CD8-positive, alpha-beta memory T cell (primary cell): ENCODE results near the gene FKRP. TPM values are rescaled to one million over a fixed set of nuclear protein-coding genes. Genes with fewer than 3 reads are reported as not detected.

Source experiments
- CTCF ChIA-PET: fragments of 350-600 bp; sonication (Branson Sonifier 250); formaldehyde crosslinking; loops from one replicate; lab custom pipeline; 2021; ENCODE audit warnings: antibody characterized with exemption; lab: Charles Lee
- POLR2A ChIA-PET: fragments of 350-600 bp; sonication (Branson Sonifier 250); formaldehyde crosslinking; loops from one replicate; lab custom pipeline; 2021; ENCODE audit warnings: antibody characterized with exemption; lab: Charles Lee
- DNase-seq, 5 donors: peaks; one replicate each; pipeline versions ENCODE4 v3.0.0 to v3.0.0-alpha.2; 2020 to 2022; ENCODE audit warnings: mixed read lengths in 1 of 5
- H3K27ac ChIP-seq: one replicate; pipeline ENCODE4 v1.7.0; 2013; ENCODE audit warnings: low read depth, mild to moderate bottlenecking, low read length, moderate library complexity
- H3K27me3 ChIP-seq: 2 replicates; pipeline ENCODE4 v1.7.0; 2013; ENCODE audit warnings: low read length, mild to moderate bottlenecking; ENCODE audit not compliant: insufficient read depth, poor library complexity, severe bottlenecking
- H3K36me3 ChIP-seq: 2 replicates; pipeline ENCODE4 v1.7.0; 2013; ENCODE audit warnings: mild to moderate bottlenecking, low read length, moderate library complexity; ENCODE audit not compliant: insufficient read depth
- H3K4me1 ChIP-seq: 2 replicates; pipeline ENCODE4 v1.7.0; 2013; ENCODE audit warnings: mild to moderate bottlenecking, low read length, moderate library complexity; ENCODE audit not compliant: insufficient read depth
- H3K4me3 ChIP-seq: 2 replicates; pipeline ENCODE4 v1.7.0; 2013; ENCODE audit warnings: mild to moderate bottlenecking, low read length
- H3K9me3 ChIP-seq: 2 replicates; pipeline ENCODE4 v1.7.0; 2013; ENCODE audit warnings: mild to moderate bottlenecking, low read length
- H3K27ac Mint-ChIP-seq, 8 donors: one replicate each; pipeline ENCODE4 v1.8.0; 2020 to 2021; ENCODE audit warnings: mixed read lengths in 8 of 8, mild to moderate bottlenecking in 6 of 8, inconsistent platforms in 3 of 8, moderate library complexity in 3 of 8
- H3K27me3 Mint-ChIP-seq, 2 donors: one replicate each; pipeline ENCODE4 v1.8.0; 2020 to 2021; ENCODE audit warnings: mixed read lengths in 2 of 2, mild to moderate bottlenecking in 1 of 2, moderate library complexity in 1 of 2
- H3K36me3 Mint-ChIP-seq, 3 donors: one replicate each; pipeline ENCODE4 v1.8.0; 2020 to 2021; ENCODE audit warnings: mixed read lengths in 3 of 3, inconsistent platforms in 1 of 3, mild to moderate bottlenecking in 1 of 3
- H3K4me1 Mint-ChIP-seq, 3 donors: one replicate each; pipeline ENCODE4 v1.8.0; 2020 to 2021; ENCODE audit warnings: mixed read lengths in 3 of 3, inconsistent platforms in 1 of 3, mild to moderate bottlenecking in 1 of 3
- H3K4me3 Mint-ChIP-seq, 7 donors: one replicate each; pipeline ENCODE4 v1.8.0; 2020 to 2021; ENCODE audit warnings: mixed read lengths in 7 of 7, mild to moderate bottlenecking in 6 of 7, moderate library complexity in 4 of 7, inconsistent platforms in 2 of 7
- H3K9me3 Mint-ChIP-seq, 5 donors: one replicate each; pipeline ENCODE4 v1.8.0; 2020 to 2022; ENCODE audit warnings: mixed read lengths in 5 of 5, mild to moderate bottlenecking in 3 of 5, moderate library complexity in 2 of 5, inconsistent platforms in 1 of 5
- polyA plus RNA-seq: library from polyadenylated mRNA; unstranded; fragments of 300-500 nt; fragmentation: Illumina TruSeq; gene quantifications from one replicate; pipeline ENCODE4 v1.2.3, GENCODE V29; 2021
- total RNA-seq, 2 experiments: library from RNA; stranded (reverse); gene quantifications; one replicate each; pipeline ENCODE4 v1.2.3, GENCODE V29; 2021

The FKRP gene
- total and polyA plus RNA-seq, 3 experiments from 2014 or later: 6.4 to 24.4 (median 21.6) TPM

DNA sequence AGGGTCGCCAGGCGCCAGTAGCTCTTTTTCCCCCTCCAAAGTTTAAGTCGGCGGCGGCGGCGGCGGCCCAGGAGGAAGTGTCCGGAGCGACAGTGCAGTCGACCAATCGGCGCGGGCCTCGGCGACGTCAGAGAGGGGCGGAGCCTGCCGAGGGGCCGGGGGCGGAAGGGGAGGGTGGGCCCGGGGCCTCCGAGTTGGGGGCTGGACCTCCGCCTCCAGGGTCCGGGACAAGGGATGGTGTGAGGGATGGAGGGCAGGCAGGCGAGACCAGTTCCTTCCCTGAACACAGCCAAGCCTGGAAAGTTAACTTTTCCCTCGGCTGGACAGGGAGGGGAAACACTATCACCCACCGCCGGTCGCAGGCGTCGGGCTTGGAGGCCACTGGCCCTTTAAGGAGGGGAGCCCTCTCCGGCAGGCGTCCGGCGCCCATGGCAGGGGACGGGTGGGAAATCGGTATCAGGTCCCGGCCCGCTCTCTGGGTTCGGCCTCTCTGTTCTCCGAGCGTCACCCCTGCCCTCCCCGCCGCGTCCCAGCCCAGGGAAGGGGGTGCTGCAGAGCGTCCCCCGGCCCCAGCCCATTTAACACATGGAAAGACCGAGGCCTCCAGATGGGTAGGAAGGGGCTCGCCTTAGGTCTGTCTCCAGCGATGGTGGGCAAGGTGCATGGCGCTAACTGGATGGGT is 28.7 kb upstream of the FKRP start, which contains the start of gene PRKD2:
Gene PRKD2 (minus strand): TSS at position 81 of the 682 bp plus-strand sequence. CDS start 744 bp downstream, outside the sequence.
- CTCF ChIA-PET: interaction anchor here (1.2 to 2.9 kb wide), 2 partner anchors 12 to 123 kb away, joined by 4 to 19 read pairs; no protein-coding TSS in a partner anchor

GRCh38 chr19:46717716-46718143 is 28.1 kb upstream of the FKRP start:
- Histone ChIP-seq H3K4me3 (peak overlapping the region; percentile 64), H3K4me1 (peaks cover 34% of the 10 kb centered on the region), H3K27me3 (no peaks in the 10 kb centered on the region), H3K36me3 (no peaks in the 10 kb centered on the region), H3K27ac (peak overlapping the region; percentile 75), H3K9me3 (no peaks in the 10 kb centered on the region)
- H3K9me3 Mint-ChIP-seq: no peaks in the 10 kb centered on the region
- no peaks in the 10 kb centered on the region for H3K27me3 Mint-ChIP-seq
- DNase-seq: peak in 1 of 5 donors; percentile 62
- CTCF ChIA-PET: interaction anchor here (0.9 to 2.9 kb wide), 6 partner anchors 11 to 123 kb away, joined by 3 to 19 read pairs (median 4); partner anchors contain the start of gene CALM3
- H3K4me1 Mint-ChIP-seq: peaks cover 41 to 73% (median 44%) of the 10 kb centered on the region in 3 donors
- H3K27ac Mint-ChIP-seq: peak overlapping the region; percentile 94 to 98 (median 97)
- H3K4me3 Mint-ChIP-seq: peak overlapping the region; percentile 94 to 98 (median 95)
- POLR2A ChIA-PET: interaction anchor here (0.6 to 1.1 kb wide), 5 partner anchors 9 to 396 kb away, joined by 3 to 11 read pairs (median 6); partner anchors contain the start of genes CALM3 and ZC3H4
- peaks cover 0 to 51% (median 7%) of the 10 kb centered on the region in 3 donors for H3K36me3 Mint-ChIP-seq

More for the DNA sequence above, 28.7 kb upstream of the FKRP start, which contains the start of gene PRKD2:
- POLR2A ChIA-PET: no interaction called here
- Mint-ChIP-seq H3K4me3 (peak within 1 kb of the TSS; percentile 94 to 98 (median 95)), H3K27ac (peak within 1 kb of the TSS; percentile 94 to 99 (median 98)), H3K4me1 (peaks cover 42 to 77% (median 49%) of the 10 kb centered on the region in 3 donors), H3K9me3 (no peaks in the 10 kb centered on the region), H3K36me3 (peaks cover 0 to 50% (median 7%) of the 10 kb centered on the region in 3 donors), H3K27me3 (no peaks in the 10 kb centered on the region)
- H3K36me3 ChIP-seq: no peaks in the 10 kb centered on the region
- no peaks in the 10 kb centered on the region for H3K9me3 ChIP-seq
- H3K4me1 ChIP-seq: peaks cover 37% of the 10 kb centered on the region
- H3K4me3 ChIP-seq: peak within 1 kb of the TSS; percentile 90
- DNase-seq: peak; percentile 71 to 89 (median 83)
- H3K27me3 ChIP-seq: no peaks in the 10 kb centered on the region
- peak within 1 kb of the TSS; percentile 92 for H3K27ac ChIP-seq

GRCh38 chr19:46718157-46718933 is 27.5 kb upstream of the FKRP start:
- Histone ChIP-seq H3K27ac (peak overlapping the region; percentile 75), H3K4me3 (peak overlapping the region; percentile 64), H3K36me3 (peaks cover 2% of the 10 kb centered on the region), H3K4me1 (peaks cover 33% of the 10 kb centered on the region), H3K9me3 (no peaks in the 10 kb centered on the region), H3K27me3 (no peaks in the 10 kb centered on the region)
- no peaks in the 10 kb centered on the region for H3K9me3 Mint-ChIP-seq
- peaks cover 38 to 70% (median 40%) of the 10 kb centered on the region in 3 donors for H3K4me1 Mint-ChIP-seq
- peaks cover 0 to 54% (median 7%) of the 10 kb centered on the region in 3 donors for H3K36me3 Mint-ChIP-seq
- H3K27ac Mint-ChIP-seq: peak overlapping the region; percentile 94 to 98 (median 97)
- peak overlapping the region; percentile 94 to 98 (median 95) for H3K4me3 Mint-ChIP-seq
- peak; percentile 42 to 81 (median 76) for DNase-seq
- ChIA-PET CTCF (interaction anchor here (0.9 to 2.9 kb wide), 6 partner anchors 11 to 122 kb away, joined by 3 to 19 read pairs (median 4); partner anchors contain the start of gene CALM3), POLR2A (interaction anchor here (0.6 to 1.1 kb wide), 6 partner anchors 9 to 395 kb away, joined by 3 to 11 read pairs (median 5); partner anchors contain the start of genes CALM3 and ZC3H4)
- no peaks in the 10 kb centered on the region for H3K27me3 Mint-ChIP-seq

DNA sequence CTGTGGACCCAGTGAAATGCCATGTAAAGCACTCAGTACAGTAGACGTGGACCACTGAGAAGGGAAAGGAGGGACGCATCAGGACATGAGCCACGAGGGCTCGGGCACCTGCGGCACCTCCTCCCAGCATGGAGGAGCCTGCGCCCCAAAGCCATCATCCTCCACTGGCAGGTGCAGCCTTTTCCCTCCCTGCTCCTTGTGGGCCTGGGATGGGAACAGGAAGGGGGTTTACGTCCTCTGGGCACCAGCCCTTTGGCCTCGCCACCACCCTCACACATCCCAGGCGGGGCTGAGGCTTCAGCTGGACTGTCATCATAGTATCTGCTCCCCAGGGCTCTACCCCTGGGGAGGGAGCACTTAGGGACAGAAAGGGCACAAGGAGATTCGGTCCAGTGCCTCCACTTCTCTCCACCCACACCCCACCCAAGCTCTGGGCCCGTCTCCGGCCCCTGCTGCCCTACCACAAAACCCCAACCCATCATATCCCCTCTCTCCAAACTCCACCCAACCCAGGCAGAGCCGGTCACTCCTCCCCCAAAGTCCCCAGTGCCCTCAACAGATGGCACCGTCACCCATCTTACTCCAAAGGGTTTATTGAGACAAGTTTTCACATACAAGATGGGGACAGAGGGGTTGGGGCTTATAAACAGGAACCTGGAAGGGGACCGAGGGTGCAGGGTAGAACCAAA is 26.8 kb upstream of the FKRP start:
- ChIA-PET POLR2A (interaction anchor here (0.8 to 1.1 kb wide), 3 partner anchors 9 to 118 kb away, joined by 3 to 11 read pairs (median 4); partner anchors contain the start of gene CALM3), CTCF (interaction anchor here (1.7 to 2.9 kb wide), 2 partner anchors 10 to 15 kb away, joined by 12 to 19 read pairs; no protein-coding TSS in a partner anchor)
- Mint-ChIP-seq H3K27ac (peak overlapping the region; percentile 49 to 98 (median 96)), H3K9me3 (no peaks in the 10 kb centered on the region), H3K27me3 (no peaks in the 10 kb centered on the region), H3K4me1 (peaks cover 32 to 65% (median 37%) of the 10 kb centered on the region in 3 donors), H3K36me3 (peaks cover 0 to 59% (median 7%) of the 10 kb centered on the region in 3 donors), H3K4me3 (peak overlapping the region; percentile 94 to 98 (median 95))
- DNase-seq: no peak
- H3K27ac ChIP-seq: no peak overlapping the region
- peaks cover 7% of the 10 kb centered on the region for H3K36me3 ChIP-seq
- H3K4me1 ChIP-seq: peaks cover 33% of the 10 kb centered on the region
- H3K9me3 ChIP-seq: no peaks in the 10 kb centered on the region
- no peaks in the 10 kb centered on the region for H3K27me3 ChIP-seq
- H3K4me3 ChIP-seq: no peak overlapping the region

- Histone ChIP-seq H3K36me3 (peaks cover 13% of the 10 kb centered on the region), H3K27me3 (no peaks in the 10 kb centered on the region), H3K9me3 (no peaks in the 10 kb centered on the region), H3K4me3 (no peak overlapping the region), H3K4me1 (peaks cover 29% of the 10 kb centered on the region), H3K27ac (no peak overlapping the region)
- DNase-seq: no peak
- H3K4me1 Mint-ChIP-seq: peaks cover 27 to 60% (median 33%) of the 10 kb centered on the region in 3 donors
- peak overlapping the region in 3 of 7 donors; percentile 20 to 44 (median 44) for H3K4me3 Mint-ChIP-seq
- no peaks in the 10 kb centered on the region for H3K9me3 Mint-ChIP-seq
- H3K27ac Mint-ChIP-seq: peak overlapping the region in 7 of 8 donors; percentile 9 to 94 (median 49)
- no peaks in the 10 kb centered on the region for H3K27me3 Mint-ChIP-seq
- CTCF ChIA-PET: interaction anchor here (1.5 to 2.9 kb wide), 2 partner anchors 9 to 15 kb away, joined by 4 to 19 read pairs; no protein-coding TSS in a partner anchor
- POLR2A ChIA-PET: no interaction called here
- H3K36me3 Mint-ChIP-seq: peaks cover 0 to 64% (median 10%) of the 10 kb centered on the region in 3 donors
These were observed 26.0 kb upstream of the FKRP start for GRCh38 chr19:46719629-46720502.

- Histone ChIP-seq H3K4me1 (peaks cover 21% of the 10 kb centered on the region), H3K27ac (no peak overlapping the region), H3K27me3 (no peaks in the 10 kb centered on the region), H3K4me3 (no peak overlapping the region), H3K36me3 (peaks cover 15% of the 10 kb centered on the region), H3K9me3 (no peaks in the 10 kb centered on the region)
- Mint-ChIP-seq H3K4me3 (no peak overlapping the region), H3K36me3 (peaks cover 0 to 69% (median 10%) of the 10 kb centered on the region in 3 donors), H3K27ac (no peak overlapping the region), H3K4me1 (peaks cover 21 to 52% (median 26%) of the 10 kb centered on the region in 3 donors), H3K27me3 (no peaks in the 10 kb centered on the region), H3K9me3 (no peaks in the 10 kb centered on the region)
- POLR2A ChIA-PET: interaction anchor here (0.5 kb wide), 1 partner anchor 153 kb away, joined by 4 read pairs; no protein-coding TSS in a partner anchor
- no peak for DNase-seq
- CTCF ChIA-PET: interaction anchor here (1.5 to 2.9 kb wide), 2 partner anchors 8 to 15 kb away, joined by 4 to 19 read pairs; no protein-coding TSS in a partner anchor
These were observed 25.2 kb upstream of the FKRP start for GRCh38 chr19:46720503-46721239.
